A549 (cell line): ENCODE measurements around the gene ACOXL.

Experiments used
- CEBPB ChIP-seq, 2 experiments: fragments of >200 bp in 1 of 2; sonication (Bioruptor Twin) in 1 of 2; formaldehyde crosslinking in 1 of 2; IDR thresholded peaks; 2 replicates each; pipeline ENCODE4 v1.6.1; 2012 to 2016
- CHD2 ChIP-seq: fragments of 150-350 bp; IDR thresholded peaks from 2 replicates; pipeline ENCODE4 v1.6.1; 2014; ENCODE audit warnings: low read length; ENCODE audit not compliant: partially characterized antibody
- CHD4 ChIP-seq: fragments of 200-600 bp; sonication (generic); IDR thresholded peaks from 2 replicates; pipeline ENCODE4 v1.6.1; 2016; ENCODE audit warnings: antibody characterized with exemption, mild to moderate bottlenecking, borderline replicate concordance
- EP300 ChIP-seq, 2 experiments: fragments of >200 bp; sonication (Bioruptor Twin); formaldehyde crosslinking; IDR thresholded peaks; 2 replicates in 1 of 2; 3 replicates in 1 of 2; pipeline ENCODE4 v1.6.1; 2016 to 2017
- FOSL2 ChIP-seq, 2 experiments: fragments of 450-650 bp in 1 of 2; fragments of >200 bp in 1 of 2; sonication (Bioruptor Twin) in 1 of 2; formaldehyde crosslinking; IDR thresholded peaks; 2 replicates each; pipeline versions ENCODE4 v1.5.0 to v1.6.1; 2016 to 2020; ENCODE audit warnings: mild to moderate bottlenecking in 1 of 2, moderate library complexity in 1 of 2
- GATA3 ChIP-seq: IDR thresholded peaks from 2 replicates; pipeline ENCODE4 v1.6.1; 2012; ENCODE audit warnings: borderline replicate concordance
- HOXA7 ChIP-seq: fragments of 250-450 bp; sonication (Bioruptor Pico); IDR thresholded peaks from 2 replicates; pipeline ENCODE4 v1.5.0; 2020; ENCODE audit warnings: mild to moderate bottlenecking, moderate library complexity
- KDM1A ChIP-seq: fragments of 200-600 bp; sonication (generic); IDR thresholded peaks from 2 replicates; pipeline ENCODE4 v1.6.1; 2016; ENCODE audit warnings: low read depth, mild to moderate bottlenecking
- MYC ChIP-seq: IDR thresholded peaks from 2 replicates; pipeline ENCODE4 v1.6.1; 2012; ENCODE audit warnings: mild to moderate bottlenecking, inconsistent platforms, low read length, improper control_type of control experiment, borderline replicate concordance
- RFX5 ChIP-seq: fragments of 450-650 bp; IDR thresholded peaks from 2 replicates; pipeline ENCODE4 v1.7.1; 2014; ENCODE audit warnings: antibody characterized with exemption, mild to moderate bottlenecking, moderate library complexity
- SMC3 ChIP-seq: fragments of >200 bp; sonication (Bioruptor Twin); formaldehyde crosslinking; IDR thresholded peaks from 3 replicates; pipeline ENCODE4 v1.6.1; 2018; ENCODE audit warnings: inconsistent platforms
- TF ChIP-seq, protein P1 (sequence below): fragments of >200 bp; sonication (Bioruptor Twin); formaldehyde crosslinking; IDR thresholded peaks from 3 replicates; pipeline ENCODE4 v1.5.1; 2016
- TF ChIP-seq, protein P2 (sequence below): fragments of >200 bp; sonication (Bioruptor Twin); formaldehyde crosslinking; IDR thresholded peaks from 2 replicates; pipeline ENCODE4 v1.6.1; 2016
- TF ChIP-seq, protein P3 (sequence below): fragments of 200-600 bp; sonication (generic); IDR thresholded peaks from 2 replicates; pipeline ENCODE4 v1.6.1; 2016; ENCODE audit warnings: antibody characterized with exemption, mild to moderate bottlenecking, moderate library complexity

DNA sequence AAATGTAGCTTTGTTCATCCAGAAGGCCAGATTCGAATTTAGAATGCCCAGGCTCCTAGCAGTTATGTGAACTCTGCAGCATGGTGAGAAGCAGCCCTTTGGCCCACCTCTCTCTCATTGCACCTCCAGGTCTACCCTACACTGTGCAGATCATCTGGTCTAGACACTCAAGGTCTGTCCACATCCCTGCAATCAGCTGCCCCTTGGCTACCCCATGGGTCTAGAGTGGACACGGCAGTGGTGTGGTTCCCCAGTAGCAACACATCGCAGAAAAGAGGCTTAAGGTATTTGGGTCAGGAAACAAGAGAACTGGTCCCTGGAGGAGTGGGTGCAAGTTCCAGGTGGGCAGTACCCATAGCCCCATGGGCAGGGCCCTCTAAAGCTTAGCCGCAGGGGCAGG lies 311.7 kb downstream of the ACOXL start:
- TF ChIP-seq, protein P1, sequence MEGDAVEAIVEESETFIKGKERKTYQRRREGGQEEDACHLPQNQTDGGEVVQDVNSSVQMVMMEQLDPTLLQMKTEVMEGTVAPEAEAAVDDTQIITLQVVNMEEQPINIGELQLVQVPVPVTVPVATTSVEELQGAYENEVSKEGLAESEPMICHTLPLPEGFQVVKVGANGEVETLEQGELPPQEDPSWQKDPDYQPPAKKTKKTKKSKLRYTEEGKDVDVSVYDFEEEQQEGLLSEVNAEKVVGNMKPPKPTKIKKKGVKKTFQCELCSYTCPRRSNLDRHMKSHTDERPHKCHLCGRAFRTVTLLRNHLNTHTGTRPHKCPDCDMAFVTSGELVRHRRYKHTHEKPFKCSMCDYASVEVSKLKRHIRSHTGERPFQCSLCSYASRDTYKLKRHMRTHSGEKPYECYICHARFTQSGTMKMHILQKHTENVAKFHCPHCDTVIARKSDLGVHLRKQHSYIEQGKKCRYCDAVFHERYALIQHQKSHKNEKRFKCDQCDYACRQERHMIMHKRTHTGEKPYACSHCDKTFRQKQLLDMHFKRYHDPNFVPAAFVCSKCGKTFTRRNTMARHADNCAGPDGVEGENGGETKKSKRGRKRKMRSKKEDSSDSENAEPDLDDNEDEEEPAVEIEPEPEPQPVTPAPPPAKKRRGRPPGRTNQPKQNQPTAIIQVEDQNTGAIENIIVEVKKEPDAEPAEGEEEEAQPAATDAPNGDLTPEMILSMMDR = no peak
- TF ChIP-seq CEBPB (IDR thresholded peaks at IDR 0.05) (no peak), CHD4 (no peak), RFX5 (no peak), FOSL2 (IDR thresholded peaks at IDR 0.05) (no peak), FOSL2 (CRISPR knock-in tag; IDR thresholded peaks at IDR 0.05) (no peak), GATA3 (no peak), KDM1A (no peak), MYC (no peak), SMC3 (no peak), EP300 (IDR thresholded peaks at IDR 0.05) (no peak), CHD2 (no peak), HOXA7 (no peak)
- TF ChIP-seq, protein P2, sequence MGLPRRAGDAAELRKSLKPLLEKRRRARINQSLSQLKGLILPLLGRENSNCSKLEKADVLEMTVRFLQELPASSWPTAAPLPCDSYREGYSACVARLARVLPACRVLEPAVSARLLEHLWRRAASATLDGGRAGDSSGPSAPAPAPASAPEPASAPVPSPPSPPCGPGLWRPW = no peak
- TF ChIP-seq, protein P3, sequence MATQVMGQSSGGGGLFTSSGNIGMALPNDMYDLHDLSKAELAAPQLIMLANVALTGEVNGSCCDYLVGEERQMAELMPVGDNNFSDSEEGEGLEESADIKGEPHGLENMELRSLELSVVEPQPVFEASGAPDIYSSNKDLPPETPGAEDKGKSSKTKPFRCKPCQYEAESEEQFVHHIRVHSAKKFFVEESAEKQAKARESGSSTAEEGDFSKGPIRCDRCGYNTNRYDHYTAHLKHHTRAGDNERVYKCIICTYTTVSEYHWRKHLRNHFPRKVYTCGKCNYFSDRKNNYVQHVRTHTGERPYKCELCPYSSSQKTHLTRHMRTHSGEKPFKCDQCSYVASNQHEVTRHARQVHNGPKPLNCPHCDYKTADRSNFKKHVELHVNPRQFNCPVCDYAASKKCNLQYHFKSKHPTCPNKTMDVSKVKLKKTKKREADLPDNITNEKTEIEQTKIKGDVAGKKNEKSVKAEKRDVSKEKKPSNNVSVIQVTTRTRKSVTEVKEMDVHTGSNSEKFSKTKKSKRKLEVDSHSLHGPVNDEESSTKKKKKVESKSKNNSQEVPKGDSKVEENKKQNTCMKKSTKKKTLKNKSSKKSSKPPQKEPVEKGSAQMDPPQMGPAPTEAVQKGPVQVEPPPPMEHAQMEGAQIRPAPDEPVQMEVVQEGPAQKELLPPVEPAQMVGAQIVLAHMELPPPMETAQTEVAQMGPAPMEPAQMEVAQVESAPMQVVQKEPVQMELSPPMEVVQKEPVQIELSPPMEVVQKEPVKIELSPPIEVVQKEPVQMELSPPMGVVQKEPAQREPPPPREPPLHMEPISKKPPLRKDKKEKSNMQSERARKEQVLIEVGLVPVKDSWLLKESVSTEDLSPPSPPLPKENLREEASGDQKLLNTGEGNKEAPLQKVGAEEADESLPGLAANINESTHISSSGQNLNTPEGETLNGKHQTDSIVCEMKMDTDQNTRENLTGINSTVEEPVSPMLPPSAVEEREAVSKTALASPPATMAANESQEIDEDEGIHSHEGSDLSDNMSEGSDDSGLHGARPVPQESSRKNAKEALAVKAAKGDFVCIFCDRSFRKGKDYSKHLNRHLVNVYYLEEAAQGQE = no peak
